ENCODE data around the gene GSC2.

Gene GSC2

DNA sequence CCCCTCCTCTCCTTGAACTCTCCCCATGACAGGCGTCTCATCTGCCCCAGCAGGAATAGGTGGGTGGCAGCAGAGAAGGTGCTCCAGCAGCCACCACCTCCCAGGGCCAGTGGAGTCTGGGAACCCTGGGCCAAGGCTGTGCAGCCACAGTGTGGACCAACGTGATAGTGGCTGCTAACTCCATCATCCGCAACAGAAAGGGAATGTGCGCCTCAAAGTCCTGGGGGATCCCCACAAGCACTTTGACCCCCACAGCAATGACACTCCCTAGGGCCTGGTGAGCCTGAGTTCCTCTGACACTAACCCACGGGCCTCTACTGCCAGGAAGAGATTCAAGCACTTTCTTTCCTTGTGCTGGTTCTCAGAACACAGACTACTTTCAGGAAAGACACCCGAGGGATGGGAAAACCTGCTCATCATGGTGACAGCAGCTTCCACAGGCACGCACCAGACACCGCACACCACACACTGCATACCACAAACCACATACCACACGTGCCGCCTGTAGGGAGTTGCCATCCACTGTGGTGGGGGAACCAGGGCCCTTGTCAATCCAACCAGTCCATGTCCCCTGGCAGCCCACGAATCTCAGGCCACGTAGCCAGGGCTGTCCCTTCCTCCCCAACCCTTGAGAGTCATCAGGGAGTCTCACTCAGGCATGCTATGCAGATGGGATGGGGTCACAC, 31.8 kb upstream of the GSC2 start:
- TF ChIP-seq, protein P1, sequence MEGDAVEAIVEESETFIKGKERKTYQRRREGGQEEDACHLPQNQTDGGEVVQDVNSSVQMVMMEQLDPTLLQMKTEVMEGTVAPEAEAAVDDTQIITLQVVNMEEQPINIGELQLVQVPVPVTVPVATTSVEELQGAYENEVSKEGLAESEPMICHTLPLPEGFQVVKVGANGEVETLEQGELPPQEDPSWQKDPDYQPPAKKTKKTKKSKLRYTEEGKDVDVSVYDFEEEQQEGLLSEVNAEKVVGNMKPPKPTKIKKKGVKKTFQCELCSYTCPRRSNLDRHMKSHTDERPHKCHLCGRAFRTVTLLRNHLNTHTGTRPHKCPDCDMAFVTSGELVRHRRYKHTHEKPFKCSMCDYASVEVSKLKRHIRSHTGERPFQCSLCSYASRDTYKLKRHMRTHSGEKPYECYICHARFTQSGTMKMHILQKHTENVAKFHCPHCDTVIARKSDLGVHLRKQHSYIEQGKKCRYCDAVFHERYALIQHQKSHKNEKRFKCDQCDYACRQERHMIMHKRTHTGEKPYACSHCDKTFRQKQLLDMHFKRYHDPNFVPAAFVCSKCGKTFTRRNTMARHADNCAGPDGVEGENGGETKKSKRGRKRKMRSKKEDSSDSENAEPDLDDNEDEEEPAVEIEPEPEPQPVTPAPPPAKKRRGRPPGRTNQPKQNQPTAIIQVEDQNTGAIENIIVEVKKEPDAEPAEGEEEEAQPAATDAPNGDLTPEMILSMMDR (IDR thresholded peaks at IDR 0.05; ENCODE audit: low read depth, low read length), result no peak
- no peak overlapping the region for H3K4me3 ChIP-seq (ENCODE audit: low read depth, low read length)
- DNase-seq (ENCODE audit: low read depth, low spot score), result no peak
- in situ Hi-C loops (cut with HindIII; ENCODE audit: low sequenced_read_pairs), result no loop called here

DNA sequence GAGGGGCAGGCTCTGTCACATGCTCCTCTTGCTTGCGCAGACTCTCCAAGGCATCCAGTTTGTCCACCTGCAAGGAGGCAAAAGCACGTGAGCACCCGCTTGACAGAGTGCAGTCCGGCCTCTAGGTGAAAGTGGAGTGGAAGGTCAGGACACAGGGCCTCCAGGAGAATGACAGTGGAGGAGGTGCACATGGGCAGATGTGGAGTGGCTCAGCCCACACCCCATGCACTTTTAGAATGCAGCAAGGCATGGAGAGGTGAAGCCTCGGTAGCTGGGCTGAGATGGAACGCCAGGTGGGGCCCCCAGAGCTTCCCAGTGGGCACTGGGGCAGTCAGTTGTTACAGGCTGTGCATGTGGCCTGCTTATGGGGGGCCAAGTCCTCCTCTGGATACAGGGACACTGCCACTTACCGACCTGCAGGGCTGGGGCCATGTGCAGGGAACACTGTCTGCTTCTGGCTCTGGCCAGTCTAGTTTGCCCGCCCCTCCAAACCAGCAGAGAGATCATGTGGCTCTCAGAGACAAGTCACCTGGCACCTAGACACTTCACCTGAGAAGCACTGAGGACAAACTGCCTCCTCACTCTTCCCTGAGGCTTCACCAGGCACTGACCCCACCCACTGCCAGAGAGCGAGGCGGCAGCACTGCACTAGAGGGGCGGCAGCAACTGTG, 30.8 kb upstream of the GSC2 start:
- DNase-seq (ENCODE audit: low read depth, low spot score), result no peak
- H3K4me3 ChIP-seq (ENCODE audit: low read depth, low read length), result no peak overlapping the region
- TF ChIP-seq, protein P1 (IDR thresholded peaks at IDR 0.05; ENCODE audit: low read depth, low read length), result no peak
- in situ Hi-C loops (cut with HindIII; ENCODE audit: low sequenced_read_pairs), result no loop called here

DNA sequence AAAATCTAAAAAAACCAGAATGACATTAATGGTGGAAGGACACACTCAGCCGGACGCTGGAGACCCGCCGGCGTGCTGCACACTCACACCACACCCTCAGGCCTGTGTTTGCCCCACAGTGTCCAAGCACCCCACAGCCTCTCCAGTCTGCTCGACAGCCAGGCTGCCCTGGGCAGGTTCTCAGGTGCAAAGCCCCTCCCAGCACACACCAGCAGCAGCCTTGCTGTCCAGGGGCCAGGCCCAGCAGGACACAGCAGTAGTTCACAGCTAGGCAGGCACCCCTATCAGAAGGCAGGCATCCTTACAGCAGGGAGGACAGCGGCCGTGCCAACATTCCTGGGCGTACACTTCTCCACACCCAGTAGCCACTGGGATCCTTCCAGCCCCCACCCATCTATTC, 30.1 kb upstream of the GSC2 start:
- TF ChIP-seq, protein P1 (IDR thresholded peaks at IDR 0.05; ENCODE audit: low read depth, low read length), result no peak
- in situ Hi-C loops (cut with HindIII; ENCODE audit: low sequenced_read_pairs), result no loop called here
- DNase-seq (ENCODE audit: low read depth, low spot score), result no peak
- H3K4me3 ChIP-seq (ENCODE audit: low read depth, low read length), result no peak overlapping the region

DNA sequence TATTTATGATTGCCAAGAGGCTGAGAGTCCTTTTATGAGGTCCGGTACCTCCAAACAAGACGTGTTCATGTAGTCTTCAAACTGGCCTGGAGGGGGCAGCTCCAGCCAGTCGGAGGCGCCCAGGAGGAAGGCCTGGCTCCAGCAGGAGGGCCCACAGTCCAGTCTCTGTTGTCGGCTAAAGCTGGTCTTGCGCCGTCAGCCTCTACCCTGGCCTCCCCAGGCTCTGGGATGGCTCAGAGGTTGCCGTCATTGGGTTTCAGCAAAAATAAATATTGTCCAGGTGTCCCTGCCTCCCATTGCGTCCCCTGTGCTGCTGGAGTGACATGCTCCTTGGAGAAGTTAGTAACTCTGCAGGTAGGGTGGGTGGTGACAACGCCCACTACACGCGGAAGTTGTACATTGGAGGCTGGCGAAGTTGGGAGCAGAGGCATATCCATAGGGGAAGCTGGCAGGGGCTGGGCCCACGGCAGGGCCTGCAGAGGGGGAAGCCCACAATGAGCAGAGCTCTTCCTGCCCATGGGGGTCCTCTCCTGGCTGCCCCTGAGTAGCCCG, 29.5 kb upstream of the GSC2 start:
- TF ChIP-seq, protein P1 (IDR thresholded peaks at IDR 0.05; ENCODE audit: low read depth, low read length), result peak; percentile 74
- DNase-seq (ENCODE audit: low read depth, low spot score), result peak; percentile 89
- in situ Hi-C loops (cut with HindIII; ENCODE audit: low sequenced_read_pairs), result no loop called here
- peak overlapping the region; percentile 49 for H3K4me3 ChIP-seq (ENCODE audit: low read depth, low read length)

DNA sequence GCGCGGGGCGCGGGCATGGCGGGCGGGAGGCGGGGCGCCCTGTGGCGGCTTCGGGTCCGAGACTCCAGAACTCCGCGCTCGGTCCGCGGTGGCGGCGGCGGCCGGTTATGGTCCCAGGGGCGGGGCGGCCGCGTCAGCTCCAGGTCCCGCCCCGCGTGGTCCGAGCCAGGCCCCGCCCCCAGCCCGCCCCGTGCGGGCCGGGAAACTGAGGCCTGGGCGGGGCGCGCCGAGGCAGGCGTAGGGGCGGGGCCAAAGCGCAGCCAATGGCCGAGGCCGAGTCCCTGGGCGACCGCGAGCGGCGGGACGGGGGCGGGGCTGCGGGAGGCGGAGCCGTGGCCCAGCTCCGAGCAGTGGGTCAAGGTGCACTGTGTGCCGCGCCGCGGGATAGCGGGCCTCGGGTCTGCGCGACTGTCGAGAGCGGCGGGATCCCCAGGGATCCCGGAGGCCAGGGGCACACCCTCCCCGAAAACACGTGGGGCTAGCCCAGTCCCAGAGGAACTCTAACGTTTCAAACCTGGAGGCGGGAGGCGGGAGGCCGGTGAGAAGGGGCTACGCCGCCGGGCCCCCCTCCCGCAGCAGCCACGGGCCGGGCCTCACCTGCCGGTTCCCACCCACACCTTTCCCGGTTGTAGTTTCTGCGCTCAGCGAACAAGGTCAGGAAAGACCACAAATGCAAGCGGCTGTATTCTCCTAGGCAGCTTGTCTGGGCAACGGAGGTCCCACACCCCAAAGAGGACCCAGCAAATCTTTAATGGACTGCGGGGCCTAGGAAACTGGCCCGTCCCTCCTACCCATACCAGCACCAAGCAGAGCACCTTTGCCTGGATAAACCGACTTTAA, 28.8 kb upstream of the GSC2 start, which contains the start of gene SLC25A1:
SLC25A1 (minus strand) TSS at position 80 of the 840 bp plus-strand sequence; CDS start at position 17, 63 bp downstream.
- in situ Hi-C loops (cut with HindIII; ENCODE audit: low sequenced_read_pairs), result no loop called here
- TF ChIP-seq, protein P1 (IDR thresholded peaks at IDR 0.05; ENCODE audit: low read depth, low read length), result no peak
- peak within 1 kb of the TSS; percentile 53 for H3K4me3 ChIP-seq (ENCODE audit: low read depth, low read length)
- DNase-seq (ENCODE audit: low read depth, low spot score), result peak; percentile 85

DNA sequence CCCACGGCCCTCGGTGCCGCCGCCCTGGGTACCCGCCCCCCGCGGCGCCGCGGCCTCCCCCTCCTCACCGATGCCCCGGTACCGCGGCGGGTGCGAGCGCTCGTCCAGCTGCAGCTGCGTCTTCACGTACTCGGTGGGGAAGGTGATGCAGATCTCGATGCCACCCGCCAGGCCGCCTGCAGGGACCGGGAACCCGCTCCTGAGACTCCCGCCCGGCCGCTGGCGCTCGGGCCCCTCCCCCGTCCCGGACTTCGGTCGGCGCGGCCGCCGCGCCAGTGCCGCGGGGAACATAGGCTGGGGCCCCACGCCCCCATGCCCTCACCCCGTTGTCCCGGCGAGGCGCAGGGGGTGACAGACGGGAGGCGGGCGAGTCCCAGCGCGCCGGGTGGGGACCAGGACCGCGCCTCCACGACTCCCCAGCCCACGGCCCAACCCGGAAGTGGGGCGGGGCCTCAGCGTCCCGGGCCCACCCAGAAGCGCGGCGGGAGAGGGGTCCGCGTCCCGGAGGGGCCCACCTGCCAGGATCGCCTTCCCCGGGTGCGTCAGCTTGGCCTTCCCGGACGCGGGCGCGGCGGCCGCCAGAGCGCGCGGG, 28.1 kb upstream of the GSC2 start:
- TF ChIP-seq, protein P1 (IDR thresholded peaks at IDR 0.05; ENCODE audit: low read depth, low read length), result no peak
- in situ Hi-C loops (cut with HindIII; ENCODE audit: low sequenced_read_pairs), result no loop called here
- peak; percentile 30 for DNase-seq (ENCODE audit: low read depth, low spot score)
- H3K4me3 ChIP-seq (ENCODE audit: low read depth, low read length), result peak overlapping the region; percentile 53
